D721Med (cell line): Measurements from ENCODE around the gene CACNA1B.

Experiments
- DNase-seq: peaks from one replicate; pipeline ENCODE4 v3.0.0; 2011; ENCODE audit warnings: low spot score; ENCODE audit not compliant: insufficient read length
- FAIRE-seq: peaks from 2 replicates; lab custom pipeline; 2011; peaks lifted over from hg19 to GRCh38; lab: Jason Lieb, UNC
- CTCF ChIP-seq: IDR thresholded peaks from 2 replicates; pipeline ENCODE4 v1.5.1; 2012; ENCODE audit warnings: mild to moderate bottlenecking, control low read depth; ENCODE audit not compliant: insufficient read depth; ENCODE audit errors: missing control alignments

CACNA1B gene

GRCh38 chr9:138117101-138117750 lies 239.6 kb downstream of the CACNA1B start:
- FAIRE-seq (no peak), DNase-seq (no peak)

GRCh38 chr9:138117836-138118235 lies 240.3 kb downstream of the CACNA1B start:
- DNase-seq = no peak
- FAIRE-seq = no peak
- no peak for TF ChIP-seq CTCF

More at GRCh38 chr9:138117101-138117750, 239.6 kb downstream of the CACNA1B start:
- no peak for TF ChIP-seq CTCF

- no peak for TF ChIP-seq CTCF
- DNase-seq (no peak), FAIRE-seq (no peak)
Measured at GRCh38 chr9:138118601-138119071, 241.1 kb downstream of the CACNA1B start.

- no peak for FAIRE-seq
- DNase-seq = no peak
- no peak for TF ChIP-seq CTCF
Measured at GRCh38 chr9:138119202-138120027, 241.8 kb downstream of the CACNA1B start.

- FAIRE-seq (no peak), DNase-seq (no peak)
- no peak for TF ChIP-seq CTCF
Measured at GRCh38 chr9:138120072-138120471, 242.5 kb downstream of the CACNA1B start.

- TF ChIP-seq CTCF = no peak
- FAIRE-seq = no peak
- DNase-seq = no peak
Measured at GRCh38 chr9:138120511-138121437, 243.2 kb downstream of the CACNA1B start.
